HG02938 (cell line): ENCODE data around the gene OGN.

Source experiments
- ATAC-seq: cut with Tn5 transposase; IDR thresholded peaks from one replicate; pipeline ENCODE4 v1.9.1; 2021; ENCODE audit warnings: mild to moderate bottlenecking, moderate library complexity; ENCODE audit not compliant: unreplicated experiment

Gene OGN

GRCh38 chr9:92406477-92406876 lies 2.1 kb upstream of the OGN start:
- peak; percentile 77 for ATAC-seq

GRCh38 chr9:92405818-92406217 lies 1.4 kb upstream of the OGN start:
- ATAC-seq: no peak

GRCh38 chr9:92402826-92403745 lies 1.3 kb downstream of the OGN start:
- no peak for ATAC-seq

- ATAC-seq: no peak
These were observed 2.0 kb downstream of the OGN start for GRCh38 chr9:92402360-92402759.

GRCh38 chr9:92397853-92398252 lies 6.5 kb downstream of the OGN start:
- ATAC-seq: no peak

- ATAC-seq: no peak
These were observed 8.8 kb downstream of the OGN start for GRCh38 chr9:92395617-92396016.

- no peak for ATAC-seq
These were observed 10.7 kb downstream of the OGN start for GRCh38 chr9:92393686-92394085.

- ATAC-seq: no peak
These were observed 11.7 kb downstream of the OGN start for GRCh38 chr9:92392690-92393089.

GRCh38 chr9:92385953-92386352 lies 18.4 kb downstream of the OGN start:
- ATAC-seq: no peak

- no peak for ATAC-seq
These were observed 18.9 kb downstream of the OGN start for GRCh38 chr9:92385477-92385876.

GRCh38 chr9:92385001-92385400 lies 19.4 kb downstream of the OGN start:
- ATAC-seq: no peak

GRCh38 chr9:92384375-92384774 lies 20.0 kb downstream of the OGN start:
- ATAC-seq: no peak

GRCh38 chr9:92381775-92382174 lies 22.6 kb downstream of the OGN start:
- ATAC-seq: no peak

- ATAC-seq: no peak
These were observed 23.8 kb downstream of the OGN start for GRCh38 chr9:92380603-92381002.

- ATAC-seq: no peak
These were observed 25.4 kb downstream of the OGN start for GRCh38 chr9:92378865-92379560.

GRCh38 chr9:92377876-92378275 lies 26.5 kb downstream of the OGN start:
- no peak for ATAC-seq

- ATAC-seq: no peak
These were observed 31.2 kb downstream of the OGN start for GRCh38 chr9:92373167-92373566.

- no peak for ATAC-seq
These were observed 35.3 kb downstream of the OGN start for GRCh38 chr9:92369075-92369474.

GRCh38 chr9:92360083-92360482 lies 44.3 kb downstream of the OGN start:
- peak; percentile 45 for ATAC-seq

GRCh38 chr9:92359394-92359995 lies 44.9 kb downstream of the OGN start:
- ATAC-seq: no peak

GRCh38 chr9:92353051-92353450 lies 51.3 kb downstream of the OGN start:
- no peak for ATAC-seq

GRCh38 chr9:92350740-92351133 lies 53.6 kb downstream of the OGN start:
- no peak for ATAC-seq
